Activated CD4-positive, alpha-beta T cell treated with anti-CD3 and anti-CD28 coated beads, Interleukin-2, Interleukin-4, amounts not matched to agents 100 ng/mL and 50 ng/mL, durations not matched to agents 16 hours and 8 hours (primary cell): ENCODE results near the gene IQCK.
"Not testable (repeated sequence)": the region's sequence is repeated elsewhere in the genome, so short reads cannot be mapped to it uniquely, and the experiment has no call there.

Source experiments
- DNase-seq: peaks from one replicate; pipeline ENCODE4 v3.0.0-alpha.2; 2020; ENCODE audit warnings: low spot score

Gene IQCK

GRCh38 chr16:19760356-19761060 is 42.4 kb downstream of the IQCK start:
- no peak for DNase-seq

- no peak for DNase-seq
Measured at GRCh38 chr16:19765860-19766553, 47.9 kb downstream of the IQCK start.

- DNase-seq = no peak
Measured at GRCh38 chr16:19766554-19766884, 48.4 kb downstream of the IQCK start.

GRCh38 chr16:19766988-19767387 is 48.9 kb downstream of the IQCK start:
- DNase-seq = no peak

GRCh38 chr16:19767497-19767896 is 49.4 kb downstream of the IQCK start:
- no peak for DNase-seq

GRCh38 chr16:19769239-19769638 is 51.2 kb downstream of the IQCK start:
- no peak for DNase-seq

DNA sequence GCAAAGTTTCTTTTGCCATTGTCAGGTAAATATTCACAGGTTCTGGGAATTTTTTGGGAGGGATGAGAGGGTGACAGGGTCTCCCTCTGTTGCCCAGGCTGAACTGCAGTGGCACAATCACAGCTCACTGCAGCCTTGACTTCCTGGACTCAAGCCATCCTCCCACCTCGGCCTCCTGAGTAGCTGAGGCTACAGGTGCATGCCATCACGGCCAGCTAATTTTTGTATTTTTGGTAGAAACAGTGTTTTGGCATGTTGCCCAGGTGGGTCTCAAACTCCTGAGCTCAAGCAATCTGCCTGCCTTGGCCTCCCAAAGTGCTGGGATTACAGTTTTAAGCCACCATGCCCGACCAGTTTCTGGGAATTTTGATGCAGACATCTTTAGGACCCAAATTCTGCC is 53.0 kb downstream of the IQCK start:
- DNase-seq = no peak

- DNase-seq = no peak
Measured at GRCh38 chr16:19771796-19772195, 53.7 kb downstream of the IQCK start.

DNA sequence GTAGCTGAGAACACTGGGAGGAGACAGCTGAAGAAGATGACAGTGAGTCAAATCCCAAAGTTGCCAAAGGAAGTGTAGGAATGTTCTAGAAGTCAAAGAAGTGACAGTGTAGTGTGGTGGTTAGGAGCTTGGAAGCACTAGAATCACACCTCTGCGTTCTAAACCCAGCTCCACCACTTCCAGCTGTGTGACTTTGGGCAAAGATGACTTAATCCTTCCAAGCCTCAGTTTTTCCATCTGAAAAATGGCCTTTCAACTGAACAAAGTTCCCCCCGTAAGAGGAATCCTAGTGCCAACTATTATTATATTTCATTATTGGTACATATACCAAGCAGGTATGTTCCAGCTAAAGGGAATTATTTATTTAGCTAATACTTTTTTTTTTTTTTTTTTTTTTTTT is 56.0 kb downstream of the IQCK start:
- DNase-seq = no peak

GRCh38 chr16:19776147-19776546 is 58.1 kb downstream of the IQCK start:
- DNase-seq = no peak

- no peak for DNase-seq
Measured at GRCh38 chr16:19776565-19776964, 58.5 kb downstream of the IQCK start.

DNA sequence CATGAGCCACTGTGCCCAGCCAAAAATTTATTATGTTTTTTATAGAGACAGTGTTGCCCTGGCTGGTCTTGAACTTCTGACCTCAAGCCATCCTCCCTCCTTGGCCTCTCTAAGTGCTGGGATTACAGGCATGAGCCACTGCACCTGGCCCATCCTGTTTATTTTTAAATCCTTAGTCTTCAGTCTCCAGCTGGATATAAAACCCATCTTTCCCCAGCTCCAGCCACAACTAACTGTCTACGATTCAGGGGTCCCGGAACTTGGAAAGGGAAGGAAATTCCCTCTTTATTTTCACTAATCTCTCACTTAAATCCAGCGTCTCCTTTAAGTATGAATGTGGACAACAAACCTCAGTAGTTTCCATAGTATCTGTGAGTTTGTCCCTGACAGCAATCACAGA is 62.2 kb downstream of the IQCK start:
- no peak for DNase-seq

- no peak for DNase-seq
Measured at GRCh38 chr16:19781226-19781625, 63.2 kb downstream of the IQCK start.

DNA sequence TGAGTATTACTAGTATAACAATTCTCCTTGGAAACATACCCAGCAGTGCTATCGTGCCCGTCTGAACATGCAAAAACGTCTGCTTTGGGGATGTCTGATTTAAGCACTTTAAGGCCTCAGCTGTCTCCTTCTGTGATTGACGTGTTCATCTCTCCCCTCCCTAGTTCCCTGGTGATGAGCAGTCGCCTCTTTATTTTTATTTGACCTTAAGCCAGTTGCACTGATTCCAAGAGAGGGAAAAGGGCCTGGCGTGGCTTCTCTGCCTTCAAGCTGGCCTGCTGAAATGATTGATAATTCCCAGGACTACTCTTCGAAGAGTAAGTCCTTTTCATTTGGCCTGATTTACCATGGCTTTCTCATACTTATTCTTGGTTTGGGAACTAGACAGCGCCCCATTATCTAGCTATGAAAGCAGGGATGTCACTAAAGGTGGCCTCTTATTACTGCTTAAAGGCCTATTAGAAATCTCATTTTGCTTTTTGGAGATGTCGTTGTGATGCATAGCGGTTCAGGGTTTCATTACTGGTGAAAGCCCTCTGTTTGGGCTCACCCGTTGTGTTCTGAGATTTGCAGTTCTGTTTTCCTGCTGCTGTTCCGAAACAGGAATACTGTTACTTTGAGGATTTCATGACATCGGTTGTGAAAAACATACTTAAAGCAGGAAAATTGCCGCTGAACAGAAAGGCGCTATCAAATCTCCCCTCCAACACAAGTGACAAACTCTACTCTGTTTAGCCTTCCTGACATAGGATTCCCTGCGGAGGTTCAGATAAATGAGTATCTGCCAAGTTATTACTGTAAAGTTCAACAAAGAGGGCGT is 65.5 kb downstream of the IQCK start:
- DNase-seq = no peak

GRCh38 chr16:19784183-19784736 is 66.2 kb downstream of the IQCK start:
- DNase-seq = no peak

GRCh38 chr16:19785081-19785480 is 67.0 kb downstream of the IQCK start:
- DNase-seq = no peak

DNA sequence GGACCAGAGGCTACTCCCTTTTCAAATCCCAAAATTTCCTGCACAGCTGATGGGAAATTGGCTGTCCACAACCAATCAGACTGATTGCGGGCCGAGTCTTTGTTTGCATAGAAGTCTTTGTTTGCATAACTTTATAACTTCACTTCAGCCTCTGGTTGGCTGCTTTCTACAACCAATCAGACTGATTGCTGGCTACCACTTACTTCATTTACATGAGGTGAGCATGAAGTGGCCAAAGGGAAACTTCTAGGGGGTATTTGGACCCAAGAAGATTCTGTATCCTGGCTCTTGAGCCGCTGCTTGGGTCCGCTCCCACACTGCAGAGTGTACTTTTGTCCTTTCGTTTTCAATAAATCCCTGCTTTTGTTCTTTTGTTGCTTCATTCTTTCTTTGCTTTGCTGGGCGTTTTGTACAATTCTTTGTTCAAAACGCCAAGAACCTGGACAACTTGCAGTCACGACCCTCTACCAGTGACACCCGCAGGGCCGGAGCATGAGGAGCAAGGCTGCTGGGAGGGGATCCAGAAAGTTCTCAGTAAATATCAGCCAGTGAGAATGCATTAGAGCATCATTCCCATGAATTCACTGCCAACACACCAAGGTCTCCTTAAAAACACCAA is 67.5 kb downstream of the IQCK start:
- no peak for DNase-seq

GRCh38 chr16:19801369-19801768 is 83.3 kb downstream of the IQCK start:
- DNase-seq = not testable (repeated sequence)

- DNase-seq = not testable (repeated sequence)
Measured at GRCh38 chr16:19801824-19802223, 83.8 kb downstream of the IQCK start.

DNA sequence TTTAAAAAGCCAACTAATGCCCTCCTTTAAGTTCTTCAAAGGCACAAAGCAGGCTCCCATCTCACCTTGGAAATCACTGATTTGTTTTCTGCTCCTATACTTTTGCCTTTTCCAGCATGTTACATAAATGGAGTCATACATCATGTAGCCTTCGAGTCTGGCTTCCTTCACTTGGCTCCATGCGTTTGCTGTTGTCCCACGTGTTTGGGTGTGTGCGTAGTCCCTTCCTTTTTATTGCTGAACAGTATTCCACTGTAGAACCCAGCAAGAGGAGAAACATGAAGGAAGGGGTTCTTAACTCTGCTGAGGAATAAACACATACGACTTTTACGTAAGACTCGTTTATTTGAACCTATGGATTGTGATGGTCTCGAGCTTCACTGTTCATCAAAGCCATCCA is 84.5 kb downstream of the IQCK start:
- no peak for DNase-seq

DNA sequence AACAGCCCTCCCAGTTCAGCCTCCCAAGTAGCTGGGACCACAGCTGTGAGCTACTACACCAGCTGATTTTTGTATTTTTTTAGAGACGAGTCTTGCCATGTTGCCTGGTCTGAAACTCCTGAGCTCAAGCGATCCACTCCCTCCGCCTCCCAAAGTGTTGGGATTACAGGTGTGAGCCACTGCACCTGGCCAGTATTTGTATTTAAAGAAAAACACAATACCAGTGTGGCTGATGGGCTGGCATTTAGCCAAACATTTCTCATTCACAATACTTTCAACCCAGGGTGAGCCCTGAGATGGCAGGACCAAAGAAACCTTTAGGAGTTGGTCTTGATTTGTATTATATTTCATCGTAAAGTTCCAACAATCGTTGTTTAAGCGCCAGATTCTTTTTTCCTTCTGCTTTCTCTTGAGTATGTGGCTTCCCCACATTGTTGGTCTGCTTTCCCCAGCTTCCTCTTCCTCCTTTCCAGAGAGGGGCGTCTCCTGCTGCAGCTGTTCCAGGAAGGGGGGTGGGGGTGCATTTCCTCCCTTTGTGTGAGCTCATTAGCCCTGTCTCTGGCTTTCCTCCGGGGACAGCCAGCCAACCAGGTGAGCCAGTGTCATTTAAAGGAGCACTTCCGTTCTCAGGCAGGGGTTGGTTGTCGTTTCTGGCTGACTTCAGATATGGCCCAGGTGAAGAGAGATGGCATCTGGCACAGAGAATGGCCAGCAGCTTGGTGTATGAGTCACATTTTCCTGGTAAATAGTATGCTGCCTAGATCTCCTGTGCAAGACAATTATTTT is 86.7 kb downstream of the IQCK start:
- DNase-seq = peak; percentile 19
